Measurements from ENCODE around the gene PRM3. TPM values are rescaled to one million over a fixed set of nuclear protein-coding genes. Genes with fewer than 3 reads are reported as not detected.

Gene PRM3
- total and polyA plus RNA-seq, 2 donors (not counting 1 experiment from before 2014, with no cell fraction given): not detected

DNA sequence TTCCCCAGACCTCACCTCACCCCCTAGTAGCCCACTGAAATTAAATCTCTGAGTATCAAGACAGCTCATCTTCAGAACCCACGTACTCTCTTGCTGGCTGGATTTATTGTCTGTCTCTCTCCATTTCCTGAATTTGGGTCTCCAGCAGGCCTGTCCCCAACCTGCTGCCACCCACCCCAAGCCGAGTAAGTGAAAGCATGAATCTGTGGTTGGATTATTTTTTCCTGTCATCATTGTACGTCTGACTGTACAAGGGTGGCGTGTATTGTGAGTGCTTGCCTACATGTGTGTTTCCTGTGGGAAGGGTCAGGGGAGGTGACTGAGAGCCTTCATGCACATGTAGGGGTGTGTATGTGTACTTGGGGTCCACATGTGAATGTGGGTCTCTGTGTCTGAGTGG is 9.7 kb downstream of the PRM3 start:
- no peaks in the 10 kb centered on the region for H4K20me1 ChIP-seq (ENCODE audit: control insufficient read depth, insufficient read depth, low read length, poor library complexity, severe bottlenecking)
- no peak overlapping the region for H3K9ac ChIP-seq (ENCODE audit: low read length)
- ChIA-PET POLR2A (interaction anchor here (1.0 to 1.2 kb wide), 2 partner anchors 8 to 33 kb away, joined by 3 read pairs; no protein-coding TSS in a partner anchor), CTCF (interaction anchor here (0.5 to 1.9 kb wide), 4 partner anchors 34 to 299 kb away, joined by 3 to 7 read pairs (median 4); no protein-coding TSS in a partner anchor)
- no peak for DNase-seq
- peak overlapping the region; percentile 20 for H3K4me2 ChIP-seq (replicated peaks; ENCODE audit: low read depth, low read length, poor library complexity, severe bottlenecking)
- peak; percentile 31 for ATAC-seq (ENCODE audit: low read depth)
- TF ChIP-seq, protein P1, sequence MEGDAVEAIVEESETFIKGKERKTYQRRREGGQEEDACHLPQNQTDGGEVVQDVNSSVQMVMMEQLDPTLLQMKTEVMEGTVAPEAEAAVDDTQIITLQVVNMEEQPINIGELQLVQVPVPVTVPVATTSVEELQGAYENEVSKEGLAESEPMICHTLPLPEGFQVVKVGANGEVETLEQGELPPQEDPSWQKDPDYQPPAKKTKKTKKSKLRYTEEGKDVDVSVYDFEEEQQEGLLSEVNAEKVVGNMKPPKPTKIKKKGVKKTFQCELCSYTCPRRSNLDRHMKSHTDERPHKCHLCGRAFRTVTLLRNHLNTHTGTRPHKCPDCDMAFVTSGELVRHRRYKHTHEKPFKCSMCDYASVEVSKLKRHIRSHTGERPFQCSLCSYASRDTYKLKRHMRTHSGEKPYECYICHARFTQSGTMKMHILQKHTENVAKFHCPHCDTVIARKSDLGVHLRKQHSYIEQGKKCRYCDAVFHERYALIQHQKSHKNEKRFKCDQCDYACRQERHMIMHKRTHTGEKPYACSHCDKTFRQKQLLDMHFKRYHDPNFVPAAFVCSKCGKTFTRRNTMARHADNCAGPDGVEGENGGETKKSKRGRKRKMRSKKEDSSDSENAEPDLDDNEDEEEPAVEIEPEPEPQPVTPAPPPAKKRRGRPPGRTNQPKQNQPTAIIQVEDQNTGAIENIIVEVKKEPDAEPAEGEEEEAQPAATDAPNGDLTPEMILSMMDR (IDR thresholded peaks at IDR 0.05): no peak
- TF ChIP-seq EZH2 (IDR thresholded peaks at IDR 0.05; ENCODE audit: borderline replicate concordance, insufficient read depth, low read depth, low read length, poor library complexity, severe bottlenecking): no peak
- Mint-ChIP-seq H3K27ac (peak overlapping the region; percentile 27), H3K4me3 (peak overlapping the region; percentile 1), H3K9me3 (ENCODE audit: insufficient read depth) (no peaks in the 10 kb centered on the region), H3K27me3 (no peaks in the 10 kb centered on the region), H3K4me1 (peaks cover 22% of the 10 kb centered on the region)
- WGBS (ENCODE audit: insufficient coverage): 20% methylated on average over 3 of the region's 4 CpGs
- no peak overlapping the region for H3K4me3 ChIP-seq (ENCODE audit: control extremely low read depth in 1 of 5, extremely low read depth in 1 of 5, insufficient read depth in 1 of 5, low read depth in 2 of 5, low read length in 4 of 5)
- intact Hi-C loops (cut with micrococcal nuclease): no loop called here
- H3K36me3 ChIP-seq (replicated peaks in 1 of 2; ENCODE audit: control extremely low read depth in 1 of 2, control insufficient read depth in 1 of 2, extremely low read depth in 1 of 2, insufficient read depth in 2 of 2, low read length in 1 of 2): no peaks in the 10 kb centered on the region
- no peak overlapping the region for H3K27ac ChIP-seq (ENCODE audit: low read length in 2 of 2)
- H3K27me3 ChIP-seq (replicated peaks in 1 of 4; ENCODE audit: control extremely low read depth in 1 of 4, control insufficient read depth in 3 of 4, insufficient read depth in 4 of 4, low read length in 3 of 4): no peaks in the 10 kb centered on the region
- H3K4me1 ChIP-seq (ENCODE audit: control insufficient read depth in 2 of 2, insufficient read depth in 2 of 2, low read length in 2 of 2): peaks cover 18 to 22% of the 10 kb centered on the region in 2 donors
- H2AFZ ChIP-seq (ENCODE audit: insufficient read depth, low read depth, low read length, poor library complexity, severe bottlenecking): no peak overlapping the region
- no peaks in the 10 kb centered on the region for H3K79me2 ChIP-seq (ENCODE audit: control insufficient read depth, insufficient read depth, low read length)
- no peaks in the 10 kb centered on the region for H3K9me3 ChIP-seq (ENCODE audit: control extremely low read depth in 1 of 3, control insufficient read depth in 2 of 3, insufficient read depth in 1 of 3, low read length in 2 of 3)

DNA sequence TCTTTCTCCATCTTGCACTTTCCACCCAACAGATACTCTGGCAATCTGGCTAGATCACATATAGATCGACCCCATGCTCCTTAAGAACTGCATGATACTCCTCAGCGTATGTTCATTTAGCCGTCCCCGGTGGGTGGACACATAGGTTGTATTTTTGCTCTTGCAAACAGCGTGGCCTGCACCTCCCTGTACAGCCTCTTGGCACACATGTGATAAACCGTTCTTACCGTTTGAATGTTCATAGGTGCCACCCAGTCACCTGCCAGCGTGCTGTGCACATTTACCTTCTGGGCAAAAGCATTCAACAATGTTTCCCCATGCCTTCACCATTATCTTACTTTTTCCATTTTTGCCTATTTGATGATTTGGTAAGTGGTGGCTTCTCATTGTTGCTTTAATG is 10.5 kb downstream of the PRM3 start:
- no peaks in the 10 kb centered on the region for H3K9me3 ChIP-seq (ENCODE audit: control extremely low read depth in 1 of 3, control insufficient read depth in 2 of 3, insufficient read depth in 1 of 3, low read length in 2 of 3)
- intact Hi-C loops (cut with micrococcal nuclease): no loop called here
- ChIA-PET POLR2A (interaction anchor here (1.0 to 1.2 kb wide), 2 partner anchors 7 to 34 kb away, joined by 3 read pairs; no protein-coding TSS in a partner anchor), CTCF (interaction anchor here (1.7 kb wide), 1 partner anchor 35 kb away, joined by 6 read pairs; no protein-coding TSS in a partner anchor)
- TF ChIP-seq, protein P1 (IDR thresholded peaks at IDR 0.05): no peak
- TF ChIP-seq EZH2 (IDR thresholded peaks at IDR 0.05; ENCODE audit: borderline replicate concordance, insufficient read depth, low read depth, low read length, poor library complexity, severe bottlenecking): no peak
- H3K4me3 ChIP-seq (ENCODE audit: control extremely low read depth in 1 of 5, extremely low read depth in 1 of 5, insufficient read depth in 1 of 5, low read depth in 2 of 5, low read length in 4 of 5): no peak overlapping the region
- H3K27me3 ChIP-seq (replicated peaks in 1 of 4; ENCODE audit: control extremely low read depth in 1 of 4, control insufficient read depth in 3 of 4, insufficient read depth in 4 of 4, low read length in 3 of 4): no peaks in the 10 kb centered on the region
- H3K4me3 Mint-ChIP-seq: no peak overlapping the region
- no peaks in the 10 kb centered on the region for H4K20me1 ChIP-seq (ENCODE audit: control insufficient read depth, insufficient read depth, low read length, poor library complexity, severe bottlenecking)
- H3K36me3 ChIP-seq (replicated peaks in 1 of 2; ENCODE audit: control extremely low read depth in 1 of 2, control insufficient read depth in 1 of 2, extremely low read depth in 1 of 2, insufficient read depth in 2 of 2, low read length in 1 of 2): no peaks in the 10 kb centered on the region
- H3K4me1 ChIP-seq (ENCODE audit: control insufficient read depth in 2 of 2, insufficient read depth in 2 of 2, low read length in 2 of 2): peaks cover 25 to 30% of the 10 kb centered on the region in 2 donors
- H3K9ac ChIP-seq (ENCODE audit: low read length): no peak overlapping the region
- H3K4me1 Mint-ChIP-seq: peaks cover 30% of the 10 kb centered on the region
- H3K79me2 ChIP-seq (ENCODE audit: control insufficient read depth, insufficient read depth, low read length): no peaks in the 10 kb centered on the region
- no peak overlapping the region for H3K27ac Mint-ChIP-seq
- DNase-seq (no peak), ATAC-seq (ENCODE audit: low read depth) (no peak)
- H2AFZ ChIP-seq (ENCODE audit: insufficient read depth, low read depth, low read length, poor library complexity, severe bottlenecking): no peak overlapping the region
- no peak overlapping the region for H3K27ac ChIP-seq (ENCODE audit: low read length in 2 of 2)
- H3K9me3 Mint-ChIP-seq (ENCODE audit: insufficient read depth): no peaks in the 10 kb centered on the region
- no peak overlapping the region for H3K4me2 ChIP-seq (replicated peaks; ENCODE audit: low read depth, low read length, poor library complexity, severe bottlenecking)
- 89% methylated on average over 7 of the region's 8 CpGs for WGBS (ENCODE audit: insufficient coverage)
- no peaks in the 10 kb centered on the region for H3K27me3 Mint-ChIP-seq

All from B cell (primary cell).